WERI-Rb-1 (cell line): ENCODE measurements around the gene ZSWIM6.

Experiments
- DNase-seq: peaks from one replicate; pipeline ENCODE4 v3.0.0-alpha.2; 2020
- H3K27ac ChIP-seq: fragments of 250-450 bp; sonication (Bioruptor Pico); 2 replicates; pipeline ENCODE4 v1.5.1; 2020; ENCODE audit warnings: mild to moderate bottlenecking, moderate library complexity
- H3K27me3 ChIP-seq: fragments of 250-450 bp; sonication (Bioruptor Pico); 2 replicates; pipeline ENCODE4 v1.5.1; 2021; ENCODE audit warnings: mild to moderate bottlenecking, low read depth, moderate library complexity; ENCODE audit not compliant: insufficient read depth, severe bottlenecking
- H3K36me3 ChIP-seq: fragments of 250-450 bp; sonication (Bioruptor Pico); 2 replicates; pipeline ENCODE4 v1.5.1; 2020; ENCODE audit warnings: mild to moderate bottlenecking, moderate library complexity
- H3K4me3 ChIP-seq: 2 replicates; pipeline ENCODE4 v1.5.1; 2011; ENCODE audit warnings: low read depth, mild to moderate bottlenecking, control low read depth, low read length
- H3K9me3 ChIP-seq: fragments of 250-450 bp; sonication (Bioruptor Pico); 2 replicates; pipeline ENCODE4 v1.5.1; 2021; ENCODE audit warnings: mild to moderate bottlenecking, moderate library complexity; ENCODE audit not compliant: severe bottlenecking
- CTCF ChIP-seq: IDR thresholded peaks from 2 replicates; pipeline ENCODE4 v1.5.1; 2011; ENCODE audit warnings: low read depth, mild to moderate bottlenecking, control low read depth, inconsistent platforms, low read length

Gene ZSWIM6

GRCh38 chr5:61525512-61526206 is 193.6 kb downstream of the ZSWIM6 start:
- Histone ChIP-seq H3K9me3 (no peaks in the 10 kb centered on the region), H3K36me3 (peaks cover 3% of the 10 kb centered on the region), H3K27me3 (no peaks in the 10 kb centered on the region), H3K27ac (no peak overlapping the region), H3K4me3 (no peak overlapping the region)
- DNase-seq: no peak
- no peak for TF ChIP-seq CTCF

- H3K9me3 ChIP-seq: no peaks in the 10 kb centered on the region
- H3K27ac ChIP-seq: no peak overlapping the region
- H3K36me3 ChIP-seq: peaks cover 2% of the 10 kb centered on the region
- no peak overlapping the region for H3K4me3 ChIP-seq
- DNase-seq: no peak
- H3K27me3 ChIP-seq: no peaks in the 10 kb centered on the region
- TF ChIP-seq CTCF: no peak
Measured at GRCh38 chr5:61526207-61526519, 194.1 kb downstream of the ZSWIM6 start.

- TF ChIP-seq CTCF: no peak
- no peak for DNase-seq
- H3K27me3 ChIP-seq: no peaks in the 10 kb centered on the region
- H3K27ac ChIP-seq: no peak overlapping the region
- H3K36me3 ChIP-seq: peaks cover 5% of the 10 kb centered on the region; the same call in 1 of the 2 replicates
- H3K9me3 ChIP-seq: no peaks in the 10 kb centered on the region
- no peak overlapping the region for H3K4me3 ChIP-seq
Measured at GRCh38 chr5:61532983-61533382, 200.9 kb downstream of the ZSWIM6 start.

- Histone ChIP-seq H3K27ac (no peak overlapping the region), H3K27me3 (no peaks in the 10 kb centered on the region), H3K36me3 (peaks cover 8% of the 10 kb centered on the region; the same call in 1 of the 2 replicates), H3K9me3 (no peaks in the 10 kb centered on the region), H3K4me3 (no peak overlapping the region)
- DNase-seq: no peak
- no peak for TF ChIP-seq CTCF
Measured at GRCh38 chr5:61534481-61535267, 202.6 kb downstream of the ZSWIM6 start.

- Histone ChIP-seq H3K36me3 (peaks cover 8% of the 10 kb centered on the region), H3K9me3 (no peaks in the 10 kb centered on the region), H3K4me3 (no peak overlapping the region)
Measured at GRCh38 chr5:61535828-61536227, 203.8 kb downstream of the ZSWIM6 start.

More at GRCh38 chr5:61535828-61536227, 203.8 kb downstream of the ZSWIM6 start:
- Histone ChIP-seq H3K27me3 (no peaks in the 10 kb centered on the region), H3K27ac (no peak overlapping the region)
- DNase-seq: no peak
- no peak for TF ChIP-seq CTCF
